Left ventricle myocardium inferior (tissue), 1 donor: ENCODE results near the gene ELFN1. TPM values are rescaled to one million over a fixed set of nuclear protein-coding genes. Genes with fewer than 3 reads are reported as not detected.

Experiments
- DNase-seq: peaks from one replicate; pipeline ENCODE4 v3.0.0-alpha.2; 2020
- H3K27ac ChIP-seq: fragments of 200-600 bp; replicated peaks from 2 replicates; pipeline ENCODE4 v1.8.0; 2021
- H3K27me3 ChIP-seq: fragments of 200-600 bp; 2 replicates; pipeline ENCODE4 v1.8.0; 2021; ENCODE audit warnings: low read depth
- H3K36me3 ChIP-seq: fragments of 200-600 bp; 2 replicates; pipeline ENCODE4 v1.8.0; 2021
- H3K4me1 ChIP-seq: fragments of 200-600 bp; 2 replicates; pipeline ENCODE4 v1.8.0; 2021
- H3K4me3 ChIP-seq: fragments of 200-600 bp; 2 replicates; pipeline ENCODE4 v1.8.0; 2021; ENCODE audit warnings: mild to moderate bottlenecking, moderate library complexity
- H3K9me3 ChIP-seq: fragments of 200-600 bp; replicated peaks from 2 replicates; pipeline ENCODE4 v1.8.0; 2021
- CTCF ChIP-seq: fragments of 200-600 bp; IDR thresholded peaks from 2 replicates; pipeline ENCODE4 v1.8.0; 2021; ENCODE audit warnings: antibody characterized with exemption, mild to moderate bottlenecking, borderline replicate concordance
- intact Hi-C: fragments of 100-400 bp; cut with micrococcal nuclease; formaldehyde crosslinking; loops from one replicate; pipeline ENCODE4 v1.11.0; 2022
- total RNA-seq: library from RNA; stranded (reverse); fragmentation: NEBNext Ultra II Directional; extraction: Animal tissue kit (Norgen Biotek cat#: 25700); gene quantifications from one replicate; pipeline ENCODE4 v1.2.1, GENCODE V29; 2021
- donor health status: DM: no; HTN: yes; CAD: no; lungs with severe emphysema.

The ELFN1 gene
- total RNA-seq, 1 donor from 2014 or later, result 10.5 TPM

GRCh38 chr7:1709900-1710299 is 39.8 kb downstream of the ELFN1 start:
- intact Hi-C loops, result no loop called here
- DNase-seq, result no peak
- Histone ChIP-seq H3K27me3 (no peaks in the 10 kb centered on the region), H3K4me3 (no peak overlapping the region), H3K36me3 (peaks cover 18% of the 10 kb centered on the region), H3K4me1 (peaks cover 26% of the 10 kb centered on the region), H3K27ac (no peak overlapping the region), H3K9me3 (peaks cover 16% of the 10 kb centered on the region)
- TF ChIP-seq CTCF, result peak; percentile 32

GRCh38 chr7:1710936-1711335 is 40.9 kb downstream of the ELFN1 start:
- H3K27me3 ChIP-seq, result no peaks in the 10 kb centered on the region
- no peak for TF ChIP-seq CTCF
- intact Hi-C loops, result no loop called here
- no peak overlapping the region for H3K4me3 ChIP-seq
- H3K9me3 ChIP-seq, result peaks cover 16% of the 10 kb centered on the region
- H3K27ac ChIP-seq, result no peak overlapping the region
- peaks cover 37% of the 10 kb centered on the region for H3K4me1 ChIP-seq
- peaks cover 18% of the 10 kb centered on the region for H3K36me3 ChIP-seq
- no peak for DNase-seq

GRCh38 chr7:1712907-1713501 is 42.9 kb downstream of the ELFN1 start:
- no peak for DNase-seq
- H3K4me3 ChIP-seq, result no peak overlapping the region
- peaks cover 51% of the 10 kb centered on the region for H3K4me1 ChIP-seq
- H3K36me3 ChIP-seq, result peaks cover 18% of the 10 kb centered on the region
- intact Hi-C loops, result no loop called here
- TF ChIP-seq CTCF, result no peak
- peak overlapping the region; percentile 77 for H3K27ac ChIP-seq
- no peaks in the 10 kb centered on the region for H3K27me3 ChIP-seq
- H3K9me3 ChIP-seq, result peaks cover 16% of the 10 kb centered on the region

GRCh38 chr7:1713502-1714484 is 43.7 kb downstream of the ELFN1 start:
- TF ChIP-seq CTCF, result no peak
- H3K9me3 ChIP-seq, result peaks cover 16% of the 10 kb centered on the region
- no peak overlapping the region for H3K4me3 ChIP-seq
- intact Hi-C loops, result no loop called here
- no peaks in the 10 kb centered on the region for H3K27me3 ChIP-seq
- peak; percentile 67 for DNase-seq
- peaks cover 46% of the 10 kb centered on the region for H3K4me1 ChIP-seq
- H3K27ac ChIP-seq, result peak overlapping the region; percentile 77
- peaks cover 18% of the 10 kb centered on the region for H3K36me3 ChIP-seq

- H3K4me1 ChIP-seq, result peaks cover 52% of the 10 kb centered on the region
- DNase-seq, result no peak
Observed at GRCh38 chr7:1714583-1715330, 44.7 kb downstream of the ELFN1 start.

More at GRCh38 chr7:1714583-1715330, 44.7 kb downstream of the ELFN1 start:
- H3K4me3 ChIP-seq, result no peak overlapping the region
- H3K27me3 ChIP-seq, result no peaks in the 10 kb centered on the region
- intact Hi-C loops, result no loop called here
- H3K36me3 ChIP-seq, result peaks cover 9% of the 10 kb centered on the region
- H3K27ac ChIP-seq, result peak overlapping the region; percentile 77
- H3K9me3 ChIP-seq, result peaks cover 8% of the 10 kb centered on the region
- no peak for TF ChIP-seq CTCF
